ENCODE results near the gene ZNF106.

ZNF106 gene

GRCh38 chr15:42405863-42406482 lies 85.0 kb downstream of the ZNF106 start:
- DNase-seq (ENCODE audit: low read depth in 2 of 2) = no peak

- no peak for DNase-seq (ENCODE audit: low read depth in 2 of 2)
Measured at GRCh38 chr15:42404461-42405235, 86.3 kb downstream of the ZNF106 start.

DNA sequence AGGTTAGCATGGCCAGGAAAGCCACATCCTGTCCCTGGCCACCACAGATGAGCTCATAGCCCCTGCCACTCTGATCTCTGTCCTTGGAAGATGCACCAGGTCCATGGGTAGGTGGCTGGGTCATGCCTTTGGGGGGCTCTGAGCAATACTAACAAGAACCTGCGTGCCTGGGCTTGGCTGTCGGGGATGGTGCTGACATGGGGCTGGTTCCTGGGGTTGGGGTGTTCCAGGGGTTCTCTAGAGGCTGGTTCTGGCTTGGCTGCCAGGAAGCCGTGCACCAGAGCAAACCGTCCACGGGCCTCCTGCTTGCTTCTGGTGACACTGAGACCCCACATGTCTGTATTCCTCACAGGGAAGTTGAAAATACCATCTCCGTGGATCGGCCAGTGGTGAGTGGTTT lies 87.6 kb downstream of the ZNF106 start:
- DNase-seq (ENCODE audit: low read depth in 2 of 2) = no peak

- no peak for DNase-seq (ENCODE audit: low read depth in 2 of 2)
Measured at GRCh38 chr15:42402455-42403205, 88.3 kb downstream of the ZNF106 start.

- no peak for DNase-seq (ENCODE audit: low read depth in 2 of 2)
Measured at GRCh38 chr15:42401544-42402454, 89.1 kb downstream of the ZNF106 start.

GRCh38 chr15:42395838-42396237 lies 95.1 kb downstream of the ZNF106 start:
- DNase-seq (ENCODE audit: low read depth in 2 of 2) = no peak

DNA sequence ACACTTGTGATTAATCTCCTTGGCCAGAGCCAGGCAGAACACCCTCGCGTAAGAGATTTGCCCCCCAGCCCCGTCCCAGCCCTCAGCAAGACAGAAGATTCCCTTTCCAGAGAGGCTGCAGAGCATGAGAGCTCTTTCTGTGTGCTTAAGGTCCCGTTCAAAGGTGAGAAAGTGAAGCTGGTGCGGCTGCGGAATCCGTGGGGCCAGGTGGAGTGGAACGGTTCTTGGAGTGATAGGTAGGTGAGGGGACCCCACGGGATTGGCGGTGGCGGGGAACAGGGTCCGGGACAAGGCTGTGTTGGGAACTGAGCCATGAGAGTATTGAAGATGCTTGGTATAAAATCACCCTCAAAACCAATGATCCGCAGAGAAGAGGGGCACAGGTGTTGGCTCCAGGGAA lies 96.8 kb downstream of the ZNF106 start:
- DNase-seq (ENCODE audit: low read depth in 2 of 2) = no peak

GRCh38 chr15:42392309-42393024 lies 98.5 kb downstream of the ZNF106 start:
- DNase-seq (ENCODE audit: low read depth in 2 of 2) = no peak

GRCh38 chr15:42387603-42388002 lies 103.3 kb downstream of the ZNF106 start:
- DNase-seq (ENCODE audit: low read depth in 2 of 2) = no peak

- no peak for DNase-seq (ENCODE audit: low read depth in 2 of 2)
Measured at GRCh38 chr15:42385980-42386700, 104.8 kb downstream of the ZNF106 start.

GRCh38 chr15:42385206-42385979 lies 105.5 kb downstream of the ZNF106 start:
- DNase-seq (ENCODE audit: low read depth in 2 of 2) = no peak

- no peak for DNase-seq (ENCODE audit: low read depth in 2 of 2)
Measured at GRCh38 chr15:42384597-42384996, 106.3 kb downstream of the ZNF106 start.

GRCh38 chr15:42378011-42378410 lies 112.9 kb downstream of the ZNF106 start:
- no peak for DNase-seq (ENCODE audit: low read depth in 2 of 2)

GRCh38 chr15:42375941-42376340 lies 115.0 kb downstream of the ZNF106 start:
- no peak for DNase-seq (ENCODE audit: low read depth in 2 of 2)

GRCh38 chr15:42375252-42375651 lies 115.7 kb downstream of the ZNF106 start:
- DNase-seq (ENCODE audit: low read depth in 2 of 2) = no peak

DNA sequence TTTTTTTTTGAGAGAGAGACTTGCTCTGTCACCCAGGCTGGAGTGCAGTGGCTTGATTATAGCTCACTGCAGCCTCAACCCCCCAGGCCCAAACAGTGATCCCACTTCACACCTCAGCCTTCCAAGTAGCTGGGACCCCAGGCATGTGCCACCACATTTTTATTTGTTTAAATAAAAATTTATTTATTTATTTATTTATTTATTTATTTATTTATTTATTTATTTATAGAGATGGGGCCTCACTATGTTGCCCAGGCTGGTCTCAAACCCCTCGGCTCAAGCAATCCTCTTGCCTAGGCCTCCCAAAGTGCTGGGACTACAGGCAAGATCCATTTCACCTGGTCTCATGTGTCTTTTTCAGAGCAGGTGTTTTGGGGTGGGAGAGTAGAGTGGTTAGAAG lies 116.1 kb downstream of the ZNF106 start:
- no peak for DNase-seq (ENCODE audit: low read depth in 2 of 2)

DNA sequence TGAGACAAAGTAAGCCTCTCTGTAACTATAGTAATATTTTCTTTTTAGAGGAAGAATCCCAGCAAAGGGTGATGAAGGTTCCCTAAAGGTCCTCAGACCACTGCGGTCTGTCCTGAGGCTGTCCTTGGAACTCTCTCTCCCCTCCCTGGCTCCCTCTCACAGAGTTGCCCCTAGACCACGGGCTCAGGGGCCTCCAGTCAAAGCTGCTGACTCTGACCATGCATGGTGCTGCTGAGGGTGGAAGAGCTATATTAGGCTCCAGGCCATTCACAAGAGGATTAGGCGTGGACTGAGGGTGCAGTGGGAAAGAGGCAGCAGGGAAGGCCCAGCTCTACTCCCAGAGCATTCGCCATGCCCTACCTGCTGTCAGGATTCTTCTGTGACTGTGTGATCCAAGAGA lies 117.0 kb downstream of the ZNF106 start:
- DNase-seq (ENCODE audit: low read depth in 2 of 2) = no peak

DNA sequence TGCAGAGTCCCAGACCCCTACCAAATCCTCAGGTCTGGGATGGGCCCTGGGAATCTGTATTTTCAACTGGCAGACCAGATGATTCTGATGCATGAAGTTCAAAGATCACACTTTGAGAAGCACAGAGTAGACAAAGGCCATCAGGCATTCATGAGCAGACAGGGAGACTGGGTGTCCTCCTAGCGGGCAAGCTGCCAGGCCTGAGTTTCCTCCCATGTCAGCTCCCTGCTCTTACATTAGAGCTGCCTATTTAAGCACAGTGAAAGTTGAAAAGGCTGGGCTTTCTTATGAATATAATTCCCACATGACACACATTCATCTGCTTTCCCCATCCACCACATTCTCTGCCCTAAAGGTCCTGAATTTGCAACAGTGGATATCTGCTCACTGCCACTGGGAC lies 117.7 kb downstream of the ZNF106 start:
- no peak for DNase-seq (ENCODE audit: low read depth in 2 of 2)

- DNase-seq (ENCODE audit: low read depth in 2 of 2) = no peak
Measured at GRCh38 chr15:42371096-42371495, 119.8 kb downstream of the ZNF106 start.

GRCh38 chr15:42368096-42368495 lies 122.8 kb downstream of the ZNF106 start:
- DNase-seq (ENCODE audit: low read depth in 2 of 2) = no peak
